ENCODE results near the gene DUSP28. TPM values are rescaled to one million over a fixed set of nuclear protein-coding genes. Genes with fewer than 3 reads are reported as not detected.

Gene DUSP28
- total and polyA plus RNA-seq, 2 of the 13 experiments (the other 11 are each of a cell fraction or from before 2014, with no cell fraction given), result 5.2 to 8.6 TPM

GRCh38 chr2:240569523-240569997 is 9.4 kb downstream of the DUSP28 start (continued):
- no peak for TF ChIP-seq HNRNPH1 (optimal IDR thresholded peaks at IDR 0.05; ENCODE audit: low read depth, low read length)
- no peak for TF ChIP-seq ARHGAP35 (CRISPR knock-in tag; IDR thresholded peaks at IDR 0.05; ENCODE audit: borderline replicate concordance)
- TF ChIP-seq ARID3A (IDR thresholded peaks at IDR 0.05; ENCODE audit: low read depth, low read length), result no peak
- no peak for TF ChIP-seq GZF1 (CRISPR knock-in tag; IDR thresholded peaks at IDR 0.05)
- no peak for TF ChIP-seq ZNF484 (CRISPR knock-in tag; IDR thresholded peaks at IDR 0.05; ENCODE audit: borderline replicate concordance, low read depth)
- TF ChIP-seq ZNF761 (CRISPR knock-in tag; conservative IDR thresholded peaks at IDR 0.05), result 0 out of 2 replicates have a peak, but pooled peaks have one; percentile 9
- TF ChIP-seq HNRNPUL1 (IDR thresholded peaks at IDR 0.05; ENCODE audit: low read depth, low read length), result no peak
- TF ChIP-seq ZNF235 (CRISPR knock-in tag; IDR thresholded peaks at IDR 0.05; ENCODE audit: borderline replicate concordance), result 0 out of 2 replicates have a peak, but pooled peaks have one; percentile 2
- no peak for TF ChIP-seq AFF4 (CRISPR knock-in tag; IDR thresholded peaks at IDR 0.05)
- TF ChIP-seq ZNF350 (CRISPR knock-in tag; IDR thresholded peaks at IDR 0.05; ENCODE audit: borderline replicate concordance, low read depth), result peak; percentile 75
- TF ChIP-seq ZNF687 (CRISPR knock-in tag; IDR thresholded peaks at IDR 0.05), result peak; percentile 31; the same call in 1 of the 2 replicates
- no peak for TF ChIP-seq ZNF513 (CRISPR knock-in tag; conservative IDR thresholded peaks at IDR 0.05)
- no peak for TF ChIP-seq ZNF18 (CRISPR knock-in tag; IDR thresholded peaks at IDR 0.05; ENCODE audit: insufficient replicate concordance)
- TF ChIP-seq TFAP4 (IDR thresholded peaks at IDR 0.05; ENCODE audit: borderline replicate concordance, low read depth), result no peak
